ENCODE data around the gene DLAT.
"Not testable (repeated sequence)": the region's sequence is repeated elsewhere in the genome, so short reads cannot be mapped to it uniquely, and the experiment has no call there.

DLAT gene

GRCh38 chr11:112005422-112006094, 19.6 kb upstream of the DLAT start:
- DNase-seq (ENCODE audit: low spot score): no peak

- not testable (repeated sequence) for DNase-seq (ENCODE audit: low spot score)
These were observed 19.1 kb upstream of the DLAT start for GRCh38 chr11:112006095-112006441.

- not testable (repeated sequence) for DNase-seq (ENCODE audit: low spot score)
These were observed 13.8 kb upstream of the DLAT start for GRCh38 chr11:112011451-112011850.

- no peak for DNase-seq (ENCODE audit: low spot score)
These were observed 12.3 kb upstream of the DLAT start for GRCh38 chr11:112012874-112013273.

GRCh38 chr11:112013497-112014164, 11.6 kb upstream of the DLAT start:
- no peak for DNase-seq (ENCODE audit: low spot score)

- DNase-seq (ENCODE audit: low spot score): no peak
These were observed 9.0 kb upstream of the DLAT start for GRCh38 chr11:112016088-112016764.

GRCh38 chr11:112016765-112017376, 8.3 kb upstream of the DLAT start:
- no peak for DNase-seq (ENCODE audit: low spot score)

- no peak for DNase-seq (ENCODE audit: low spot score)
These were observed 7.7 kb upstream of the DLAT start for GRCh38 chr11:112017538-112017937.

GRCh38 chr11:112019066-112019465, 6.1 kb upstream of the DLAT start:
- no peak for DNase-seq (ENCODE audit: low spot score)

- DNase-seq (ENCODE audit: low spot score): no peak
These were observed 2.1 kb upstream of the DLAT start for GRCh38 chr11:112023104-112023503.

GRCh38 chr11:112024178-112024772, 933 bp upstream of the DLAT start:
- DNase-seq (ENCODE audit: low spot score): no peak

- DNase-seq (ENCODE audit: low spot score): no peak
These were observed 499 bp downstream of the DLAT start for GRCh38 chr11:112025707-112026106.

GRCh38 chr11:112026784-112027410, 1.7 kb downstream of the DLAT start:
- DNase-seq (ENCODE audit: low spot score): not testable (repeated sequence)

GRCh38 chr11:112029460-112029859, 4.3 kb downstream of the DLAT start:
- DNase-seq (ENCODE audit: low spot score): no peak

- DNase-seq (ENCODE audit: low spot score): no peak
These were observed 8.7 kb downstream of the DLAT start for GRCh38 chr11:112033902-112034301.

GRCh38 chr11:112037527-112037926, 12.3 kb downstream of the DLAT start:
- DNase-seq (ENCODE audit: low spot score): no peak

- no peak for DNase-seq (ENCODE audit: low spot score)
These were observed 17.2 kb downstream of the DLAT start for GRCh38 chr11:112042161-112042960.

- DNase-seq (ENCODE audit: low spot score): no peak
These were observed 17.7 kb downstream of the DLAT start for GRCh38 chr11:112042961-112043304.

GRCh38 chr11:112044961-112045360, 19.8 kb downstream of the DLAT start:
- DNase-seq (ENCODE audit: low spot score): no peak

- not testable (repeated sequence) for DNase-seq (ENCODE audit: low spot score)
These were observed 21.4 kb downstream of the DLAT start for GRCh38 chr11:112046647-112047046.

GRCh38 chr11:112048256-112048655, 23.0 kb downstream of the DLAT start:
- DNase-seq (ENCODE audit: low spot score): not testable (repeated sequence)
